GM20000 (cell line): ENCODE data around the gene SLC38A8.

Source experiments
- DNase-seq: peaks from one replicate; pipeline ENCODE4 v3.0.0; 2012; ENCODE audit warnings: low spot score
- TF ChIP-seq, protein P1 (sequence below): IDR thresholded peaks from 2 replicates; pipeline ENCODE4 v1.5.1; 2012; ENCODE audit warnings: mild to moderate bottlenecking, control low read depth; ENCODE audit errors: extremely low read depth, missing control alignments

The SLC38A8 gene

DNA sequence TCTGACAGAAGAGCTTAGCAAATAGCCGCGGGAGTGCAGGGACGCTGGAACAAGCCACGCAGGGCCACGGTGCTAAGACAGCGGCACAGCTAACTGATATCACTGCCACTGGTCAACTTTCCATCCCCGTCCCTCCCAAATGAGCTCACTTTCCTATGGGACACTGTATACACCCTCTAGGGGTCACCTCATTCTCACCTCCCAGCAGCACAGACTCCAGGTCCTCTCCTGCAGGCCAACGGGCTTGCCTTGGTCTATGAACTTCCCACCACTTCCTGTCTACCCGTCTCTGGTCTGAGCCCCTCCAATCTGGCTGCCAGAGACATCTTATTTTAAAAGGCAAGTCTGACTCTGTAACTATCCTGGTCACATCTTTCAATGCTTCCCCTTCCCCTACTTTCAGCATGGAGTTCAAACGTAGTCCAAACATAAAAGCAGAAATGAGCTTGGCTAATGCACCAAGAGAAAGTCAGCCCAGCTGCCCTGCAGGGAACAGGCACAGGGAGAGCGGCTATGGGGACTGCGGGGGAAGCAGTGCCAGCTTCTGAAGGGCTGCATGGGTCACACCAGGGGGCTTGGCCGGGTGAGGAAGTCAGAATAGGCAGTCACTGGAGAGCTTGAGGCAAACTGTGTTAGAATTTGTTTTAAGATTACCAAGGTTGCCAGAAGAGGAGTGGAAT, 26.3 kb upstream of the SLC38A8 start:
- DNase-seq = no peak
- TF ChIP-seq, protein P1, sequence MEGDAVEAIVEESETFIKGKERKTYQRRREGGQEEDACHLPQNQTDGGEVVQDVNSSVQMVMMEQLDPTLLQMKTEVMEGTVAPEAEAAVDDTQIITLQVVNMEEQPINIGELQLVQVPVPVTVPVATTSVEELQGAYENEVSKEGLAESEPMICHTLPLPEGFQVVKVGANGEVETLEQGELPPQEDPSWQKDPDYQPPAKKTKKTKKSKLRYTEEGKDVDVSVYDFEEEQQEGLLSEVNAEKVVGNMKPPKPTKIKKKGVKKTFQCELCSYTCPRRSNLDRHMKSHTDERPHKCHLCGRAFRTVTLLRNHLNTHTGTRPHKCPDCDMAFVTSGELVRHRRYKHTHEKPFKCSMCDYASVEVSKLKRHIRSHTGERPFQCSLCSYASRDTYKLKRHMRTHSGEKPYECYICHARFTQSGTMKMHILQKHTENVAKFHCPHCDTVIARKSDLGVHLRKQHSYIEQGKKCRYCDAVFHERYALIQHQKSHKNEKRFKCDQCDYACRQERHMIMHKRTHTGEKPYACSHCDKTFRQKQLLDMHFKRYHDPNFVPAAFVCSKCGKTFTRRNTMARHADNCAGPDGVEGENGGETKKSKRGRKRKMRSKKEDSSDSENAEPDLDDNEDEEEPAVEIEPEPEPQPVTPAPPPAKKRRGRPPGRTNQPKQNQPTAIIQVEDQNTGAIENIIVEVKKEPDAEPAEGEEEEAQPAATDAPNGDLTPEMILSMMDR = no peak

DNA sequence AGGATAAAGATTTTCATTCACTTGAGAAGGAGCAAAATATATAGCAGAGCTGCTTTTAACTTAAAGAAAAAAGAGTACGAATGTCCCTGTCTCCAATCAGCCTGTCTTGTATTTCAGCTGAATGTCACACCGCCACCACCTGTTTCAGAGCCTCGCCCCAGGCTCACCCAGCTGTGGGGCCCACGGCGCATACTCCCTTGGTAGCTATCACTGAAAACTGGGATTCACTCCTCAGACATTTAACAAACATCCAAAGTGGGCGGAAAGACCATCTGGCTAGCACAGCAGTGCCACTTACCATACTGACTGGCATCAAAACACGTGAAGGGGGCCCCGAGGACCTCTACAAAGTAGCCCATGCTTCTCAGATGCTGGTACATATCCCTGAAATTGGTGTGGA, 25.4 kb upstream of the SLC38A8 start:
- TF ChIP-seq, protein P1 = no peak
- no peak for DNase-seq

DNA sequence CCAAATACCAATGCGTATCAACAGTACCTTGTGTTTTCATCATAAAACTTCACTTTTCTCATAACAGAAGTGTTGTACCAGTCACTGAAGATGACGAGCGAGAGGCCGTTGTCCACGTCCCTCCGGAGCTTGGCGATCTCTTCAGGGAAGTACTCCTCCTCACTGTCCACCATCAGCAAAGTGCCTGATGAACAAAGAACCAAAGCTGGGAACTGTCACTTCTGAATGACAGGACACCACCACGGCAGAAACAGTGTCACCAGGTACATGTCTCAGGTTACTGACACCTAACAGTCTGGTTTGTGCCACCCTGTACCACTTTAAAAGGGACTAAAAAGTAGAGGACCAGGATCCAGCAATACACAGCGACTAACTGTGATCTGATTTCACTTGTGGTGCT, 25.0 kb upstream of the SLC38A8 start:
- TF ChIP-seq, protein P1 = no peak
- no peak for DNase-seq

DNA sequence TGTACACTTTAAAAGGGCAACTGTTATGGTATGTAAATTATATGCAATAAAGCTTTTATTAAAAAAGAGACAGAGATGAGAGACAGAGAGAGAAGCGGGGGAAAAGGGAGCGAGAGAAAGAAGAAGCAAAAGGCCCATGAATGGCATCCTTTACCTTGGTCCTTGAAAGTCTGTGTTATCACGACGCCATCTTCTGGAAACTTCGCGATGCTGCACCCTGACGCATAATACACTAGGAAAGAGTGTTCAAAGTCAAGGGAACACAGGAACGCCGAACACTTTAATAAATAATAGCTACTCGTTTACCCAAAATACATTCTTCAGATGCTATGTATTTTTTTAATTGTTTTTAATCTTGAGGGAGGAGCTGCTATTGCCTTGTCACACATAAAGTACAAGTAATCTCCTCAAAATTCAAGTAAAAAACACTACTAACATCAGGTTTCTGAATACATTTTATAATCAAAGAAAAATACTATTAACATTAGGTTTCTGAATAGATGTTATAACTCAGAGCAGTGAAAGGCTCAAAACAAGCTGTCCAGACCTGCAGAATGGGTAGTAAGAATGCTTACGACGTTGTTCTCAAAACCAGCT, 23.0 kb upstream of the SLC38A8 start:
- peak; percentile 40 for DNase-seq
- TF ChIP-seq, protein P1 = peak; percentile 57

DNA sequence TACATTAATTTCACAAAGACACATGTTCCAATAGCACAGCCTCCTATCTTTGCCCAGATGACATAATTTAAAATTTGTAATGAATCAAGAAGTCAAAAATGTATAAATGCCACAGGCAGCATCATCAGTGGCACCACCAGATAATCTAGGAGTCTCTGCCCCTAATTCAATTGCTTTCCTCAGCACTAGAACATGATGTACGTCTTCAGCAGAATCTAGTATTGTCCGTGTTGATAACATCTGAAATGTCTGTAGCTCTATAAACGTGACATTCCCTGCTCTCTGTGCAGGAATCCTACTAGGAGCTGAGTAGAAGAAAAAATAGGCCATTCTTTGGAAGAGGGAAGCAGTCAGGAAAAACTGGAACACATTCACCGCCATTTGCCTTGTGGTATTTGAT, 21.4 kb upstream of the SLC38A8 start:
- no peak for DNase-seq
- TF ChIP-seq, protein P1 = no peak

DNA sequence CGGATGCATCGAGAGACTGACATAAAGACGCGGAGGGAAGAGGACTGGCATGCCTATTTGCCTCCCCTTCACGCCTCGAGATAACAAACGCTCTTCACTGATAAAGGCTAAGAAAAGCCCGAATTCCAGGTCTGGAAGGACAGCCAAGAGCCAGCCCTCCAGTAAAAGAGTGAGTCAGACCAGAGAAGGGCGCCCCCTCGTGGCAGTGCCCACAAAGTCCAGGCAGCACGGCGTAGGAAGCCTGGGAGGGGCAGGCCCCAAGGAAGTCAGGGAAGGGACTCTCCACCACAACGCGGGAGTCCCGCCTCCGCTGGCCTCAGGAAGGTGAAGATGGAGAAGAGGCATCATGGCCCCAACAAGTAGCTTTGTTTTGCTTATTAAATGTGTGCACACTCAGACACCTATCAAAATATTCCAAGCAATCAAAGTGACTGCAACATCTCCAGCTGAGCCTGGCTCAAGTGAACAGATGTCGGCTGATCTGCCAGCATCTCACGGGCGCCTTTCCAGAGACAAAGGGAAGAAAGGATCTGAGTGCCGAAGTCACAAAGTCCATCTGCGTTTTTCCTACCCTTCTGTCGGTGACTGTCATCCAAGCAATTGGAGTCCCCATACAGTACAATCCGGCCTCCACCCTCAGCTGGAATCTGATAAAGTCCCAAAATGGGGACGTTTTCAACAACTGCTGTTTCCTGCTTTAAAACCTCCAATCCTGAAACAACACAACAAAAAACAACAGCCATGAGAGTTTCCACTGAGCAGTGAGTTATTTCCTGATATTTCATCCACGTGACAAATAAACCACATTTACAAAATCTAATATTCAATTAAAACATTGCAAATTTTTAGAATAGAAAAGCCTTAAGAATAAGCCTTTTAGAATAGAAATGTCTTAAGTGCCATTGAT, 20.4 kb upstream of the SLC38A8 start:
- TF ChIP-seq, protein P1 = peak; percentile 55
- peak; percentile 70 for DNase-seq
